NCI-H2107 (cell line): ENCODE measurements around the gene SP9.
"Not testable (repeated sequence)": the region's sequence is repeated elsewhere in the genome, so short reads cannot be mapped to it uniquely, and the experiment has no call there.

Experiments
- DNase-seq: peaks from one replicate; lab custom pipeline; 2025; lab: John Stamatoyannopoulos, UW

Gene SP9

DNA sequence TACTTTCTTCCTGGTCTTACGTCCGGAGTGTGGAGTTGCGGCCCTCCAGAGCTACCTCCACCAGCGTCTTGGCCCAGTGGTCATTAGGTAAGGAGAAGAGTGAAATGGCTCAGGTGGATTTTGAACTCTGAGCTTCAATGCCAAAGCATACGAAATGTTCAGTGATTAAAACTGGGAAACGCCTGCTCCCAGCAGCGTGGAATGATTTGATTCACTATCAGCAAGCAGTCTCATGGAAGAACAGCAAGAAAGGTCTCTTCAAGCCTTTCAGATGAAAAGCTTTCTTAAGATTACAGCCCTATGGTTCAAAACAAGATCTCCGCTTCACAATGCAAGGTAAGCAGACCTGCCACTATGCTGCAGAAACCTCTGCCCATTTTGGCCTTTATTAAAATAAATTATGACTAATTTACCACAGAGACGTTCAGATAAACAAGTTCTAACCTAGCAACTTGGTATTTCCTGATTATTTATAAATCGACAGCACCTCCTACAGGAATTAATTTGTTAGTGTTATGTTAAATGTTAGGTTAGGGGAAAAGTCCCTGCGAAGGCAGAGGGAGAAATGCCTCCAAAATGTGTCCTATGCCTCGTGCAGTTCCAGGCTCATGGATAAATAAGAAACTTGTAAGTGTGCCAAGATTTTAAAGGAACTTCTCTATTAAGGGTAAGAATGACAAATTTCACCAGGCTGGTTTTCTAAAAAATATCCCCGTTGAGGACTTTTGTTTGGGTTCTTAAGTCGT, 10.1 kb downstream of the SP9 start:
- DNase-seq, result no peak

- DNase-seq, result no peak
Measured at GRCh38 chr2:174350018-174350417, 15.3 kb downstream of the SP9 start.

- DNase-seq, result no peak
Measured at GRCh38 chr2:174350593-174351181, 15.9 kb downstream of the SP9 start.

DNA sequence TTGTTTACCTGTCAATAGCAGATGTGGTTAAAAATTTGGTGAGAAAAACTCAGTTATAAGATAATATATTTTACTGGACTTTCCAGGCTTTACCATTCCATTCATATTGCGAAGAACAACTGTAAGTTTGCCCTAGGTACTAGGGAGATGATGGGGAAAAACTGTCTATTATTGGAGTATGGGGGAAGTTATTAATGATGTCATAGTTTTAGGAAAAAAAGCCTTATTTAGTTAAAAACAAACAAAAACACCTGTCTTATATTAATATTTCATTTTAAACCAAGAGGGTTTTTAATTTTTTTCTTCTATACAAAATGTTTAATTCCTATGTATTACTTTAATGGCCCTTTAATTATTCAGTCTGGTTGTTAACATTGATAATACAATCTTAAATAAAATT, 18.2 kb downstream of the SP9 start:
- DNase-seq, result no peak

- DNase-seq, result no peak
Measured at GRCh38 chr2:174356347-174356746, 21.6 kb downstream of the SP9 start.

DNA sequence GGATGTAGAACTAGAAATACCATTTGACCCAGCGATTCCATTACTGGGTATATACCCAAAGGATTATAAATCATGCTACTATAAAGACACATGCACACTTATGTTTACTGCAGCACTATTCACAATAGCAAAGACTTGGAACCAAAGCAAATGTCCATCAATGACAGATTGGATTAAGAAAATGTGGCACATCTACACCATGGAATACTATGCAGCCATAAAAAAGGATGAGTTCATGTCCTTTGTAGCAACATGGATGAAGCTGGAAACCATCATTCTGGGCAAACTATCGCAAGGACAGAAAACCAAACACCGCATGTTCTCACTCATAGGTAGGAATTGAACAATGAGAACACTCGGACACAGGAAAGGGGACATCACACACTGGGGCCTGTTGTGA, 24.9 kb downstream of the SP9 start:
- DNase-seq, result not testable (repeated sequence)

DNA sequence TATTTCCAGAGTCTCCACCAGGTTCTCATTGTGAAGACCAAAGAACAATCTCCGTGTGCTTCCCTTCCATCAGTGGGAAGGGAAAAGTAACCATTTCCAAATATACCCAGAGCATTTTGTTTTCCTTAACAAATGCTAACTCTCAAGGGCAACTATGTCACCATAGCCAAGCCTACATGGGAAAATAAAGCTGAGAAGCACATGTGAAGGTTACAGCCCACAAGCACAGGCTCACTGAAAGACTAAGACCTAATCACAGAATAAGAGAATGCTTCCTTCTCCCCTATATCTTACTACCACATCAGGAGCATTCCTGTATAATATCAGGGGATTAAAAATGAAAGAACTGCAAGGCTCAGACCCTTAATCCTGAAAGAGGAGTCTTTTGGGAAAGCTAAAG, 28.2 kb downstream of the SP9 start:
- DNase-seq, result no peak

DNA sequence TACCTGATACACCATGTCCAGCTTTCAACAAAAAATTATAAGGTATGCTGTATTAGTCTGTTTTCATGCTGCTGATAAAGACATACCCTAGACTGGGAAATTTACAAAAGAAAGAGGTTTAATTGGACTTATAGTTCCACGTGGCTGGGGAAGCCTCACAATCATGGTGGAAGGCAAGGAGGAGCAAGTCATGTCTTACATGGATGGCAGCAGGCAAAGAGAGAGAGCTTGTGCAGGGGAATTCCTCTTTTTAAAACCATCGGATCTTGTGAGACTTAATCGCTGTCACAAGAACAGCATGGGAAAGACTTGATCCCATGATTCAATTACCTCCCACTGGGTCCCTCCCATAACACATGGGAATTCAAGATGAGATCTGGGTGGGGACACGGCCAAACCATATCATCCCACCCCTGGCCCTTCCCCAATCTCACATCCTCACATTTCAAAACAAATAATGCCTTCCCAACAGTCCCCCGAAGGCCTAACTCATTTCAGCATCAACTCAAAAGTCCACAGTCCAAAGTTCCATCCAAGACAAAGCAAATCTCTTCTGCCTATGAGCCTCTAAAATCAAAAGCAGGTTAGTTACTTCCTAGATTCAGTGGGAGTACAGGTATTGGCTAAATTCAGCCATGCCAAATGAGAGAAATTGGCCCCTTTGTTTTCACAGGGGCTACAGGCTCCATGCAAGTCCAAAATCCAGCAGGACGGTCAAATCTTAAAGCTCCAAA, 28.9 kb downstream of the SP9 start:
- not testable (repeated sequence) for DNase-seq

GRCh38 chr2:174364628-174365027, 29.9 kb downstream of the SP9 start:
- DNase-seq, result no peak

DNA sequence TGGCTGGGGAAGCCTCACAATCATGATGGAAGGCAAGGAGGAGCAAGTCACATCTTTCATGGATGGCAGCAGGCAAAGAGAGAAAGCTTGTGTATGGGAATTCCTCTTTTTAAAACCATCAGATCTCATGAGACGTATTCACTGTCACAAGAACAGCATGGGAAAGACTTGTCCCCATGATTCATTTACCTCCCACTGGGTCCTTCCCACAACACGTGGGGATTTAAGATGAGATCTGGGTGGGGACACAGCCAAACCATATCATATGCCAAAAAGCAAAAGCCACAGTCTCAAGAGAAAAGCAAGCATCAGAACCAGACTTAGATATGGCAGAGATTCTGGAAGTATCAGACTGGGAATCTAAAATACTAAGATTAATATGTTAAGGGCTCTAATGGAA, 30.8 kb downstream of the SP9 start:
- no peak for DNase-seq

- DNase-seq, result no peak
Measured at GRCh38 chr2:174368691-174369090, 33.9 kb downstream of the SP9 start.

DNA sequence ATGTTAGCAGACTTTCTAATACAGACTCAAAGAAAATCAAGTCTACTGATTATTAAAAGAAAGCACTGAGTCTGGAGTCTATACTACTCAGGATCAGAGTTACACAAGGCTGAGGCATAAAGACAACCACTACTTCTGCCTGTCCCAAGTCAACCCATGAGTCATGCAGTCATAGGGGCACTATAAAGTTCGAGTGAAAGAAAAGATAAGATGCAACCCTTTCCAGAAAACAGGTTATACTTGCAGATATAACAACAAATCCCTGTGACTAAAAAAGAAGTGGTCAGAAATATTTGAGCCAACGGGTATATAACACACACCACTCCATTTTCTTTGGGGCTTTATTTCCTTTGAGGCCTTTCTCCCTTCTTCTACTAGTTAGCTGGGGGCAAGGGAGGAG, 42.2 kb downstream of the SP9 start:
- DNase-seq, result no peak

DNA sequence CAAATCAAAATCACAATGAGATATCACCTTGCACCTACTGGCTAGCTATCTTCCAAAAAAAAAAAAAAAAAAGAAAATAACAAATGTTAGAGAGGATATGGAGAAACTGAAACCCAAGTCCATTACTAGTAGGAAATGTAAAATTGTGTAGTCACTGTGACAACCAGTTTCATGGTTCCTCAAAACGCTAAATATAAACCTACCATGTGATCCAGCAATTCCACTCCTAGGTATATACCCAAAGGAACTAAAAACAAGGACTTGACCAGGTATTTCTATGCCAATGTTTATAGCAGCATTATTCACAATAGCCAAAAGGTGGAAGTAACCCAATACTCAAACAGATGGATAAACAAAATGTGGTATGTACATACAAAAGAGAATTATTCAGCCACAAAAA, 49.0 kb downstream of the SP9 start:
- DNase-seq, result no peak

- no peak for DNase-seq
Measured at GRCh38 chr2:174385201-174385600, 50.4 kb downstream of the SP9 start.
